CD1c-positive myeloid dendritic cell (primary cell): ENCODE results near the gene KDM4B.

Experiments
- DNase-seq: peaks from one replicate; pipeline ENCODE4 v3.0.0-alpha.2; 2016; ENCODE audit errors: extremely low spot score

KDM4B gene

GRCh38 chr19:5106971-5107370, 138.1 kb downstream of the KDM4B start:
- no peak for DNase-seq

GRCh38 chr19:5107432-5108122, 138.7 kb downstream of the KDM4B start:
- no peak for DNase-seq

- DNase-seq, result no peak
Measured at GRCh38 chr19:5108123-5108596, 139.2 kb downstream of the KDM4B start.

- DNase-seq, result no peak
Measured at GRCh38 chr19:5108866-5109265, 140.0 kb downstream of the KDM4B start.

- DNase-seq, result no peak
Measured at GRCh38 chr19:5109560-5109959, 140.6 kb downstream of the KDM4B start.

- no peak for DNase-seq
Measured at GRCh38 chr19:5110546-5110945, 141.6 kb downstream of the KDM4B start.

GRCh38 chr19:5111051-5111450, 142.1 kb downstream of the KDM4B start:
- no peak for DNase-seq

GRCh38 chr19:5112175-5112574, 143.3 kb downstream of the KDM4B start:
- DNase-seq, result no peak

GRCh38 chr19:5112681-5113575, 144.0 kb downstream of the KDM4B start:
- DNase-seq, result no peak

- no peak for DNase-seq
Measured at GRCh38 chr19:5113633-5114586, 145.0 kb downstream of the KDM4B start.

- no peak for DNase-seq
Measured at GRCh38 chr19:5114727-5115126, 145.8 kb downstream of the KDM4B start.

- DNase-seq, result no peak
Measured at GRCh38 chr19:5115351-5115750, 146.4 kb downstream of the KDM4B start.

- DNase-seq, result no peak
Measured at GRCh38 chr19:5115771-5116202, 146.9 kb downstream of the KDM4B start.

- DNase-seq, result no peak
Measured at GRCh38 chr19:5116292-5116691, 147.4 kb downstream of the KDM4B start.

GRCh38 chr19:5117421-5117820, 148.5 kb downstream of the KDM4B start:
- no peak for DNase-seq

GRCh38 chr19:5118026-5118425, 149.1 kb downstream of the KDM4B start:
- DNase-seq, result no peak

GRCh38 chr19:5119297-5119998, 150.5 kb downstream of the KDM4B start:
- no peak for DNase-seq

GRCh38 chr19:5120321-5120720, 151.4 kb downstream of the KDM4B start:
- no peak for DNase-seq

- DNase-seq, result no peak
Measured at GRCh38 chr19:5120833-5121232, 151.9 kb downstream of the KDM4B start.

- no peak for DNase-seq
Measured at GRCh38 chr19:5121266-5122120, 152.6 kb downstream of the KDM4B start.
